ENCODE measurements around the gene PCDH12. TPM values are rescaled to one million over a fixed set of nuclear protein-coding genes. Genes with fewer than 3 reads are reported as not detected.
"Not testable (repeated sequence)": the region's sequence is repeated elsewhere in the genome, so short reads cannot be mapped to it uniquely, and the experiment has no call there.

The PCDH12 gene
- total RNA-seq, 2 donors from 2014 or later, result not detected

DNA sequence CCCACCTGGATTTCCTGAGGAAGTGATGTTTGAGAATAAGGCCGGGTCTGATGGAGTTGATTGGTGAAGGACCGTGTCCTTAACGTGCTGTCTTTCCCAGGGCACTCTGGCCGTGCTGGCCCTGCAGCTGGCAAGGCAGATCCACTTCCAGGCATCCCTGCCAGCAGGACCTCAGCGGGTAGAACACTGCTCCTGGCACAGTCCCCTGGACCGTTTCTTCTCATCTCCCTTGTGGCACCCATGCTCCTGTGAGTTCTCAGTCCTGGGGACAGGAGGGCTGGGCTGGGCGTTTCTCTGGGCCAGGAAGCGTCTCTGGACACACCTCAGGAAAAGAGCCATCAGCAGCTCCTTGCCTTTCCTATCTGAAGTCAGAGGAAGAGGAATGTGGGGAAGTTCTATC, 30.0 kb downstream of the PCDH12 start:
- Mint-ChIP-seq H3K27me3 (ENCODE audit: insufficient read depth) (no peaks in the 10 kb centered on the region), H3K36me3 (ENCODE audit: low read depth) (peaks cover 67% of the 10 kb centered on the region), H3K27ac (no peak overlapping the region), H3K4me1 (peaks cover 12% of the 10 kb centered on the region), H3K9me3 (no peaks in the 10 kb centered on the region), H3K4me3 (no peak overlapping the region)
- H3K9ac ChIP-seq (ENCODE audit: extremely low read depth, low read length, poor library complexity, severe bottlenecking), result no peak overlapping the region
- no peaks in the 10 kb centered on the region for H3K27me3 ChIP-seq (ENCODE audit: control insufficient read depth, insufficient read depth, low read length, poor library complexity, severe bottlenecking)
- H3K27ac ChIP-seq (ENCODE audit: low read depth, low read length), result no peak overlapping the region
- H3K4me3 ChIP-seq (ENCODE audit: low read length), result no peak overlapping the region
- peaks cover 8% of the 10 kb centered on the region for H3K4me1 ChIP-seq (ENCODE audit: control insufficient read depth, insufficient read depth, low read length)
- DNase-seq, result no peak
- H3K36me3 ChIP-seq (ENCODE audit: control insufficient read depth, insufficient read depth, low read length), result peaks cover 65% of the 10 kb centered on the region
- H3K9me3 ChIP-seq (ENCODE audit: control insufficient read depth, low read length), result no peaks in the 10 kb centered on the region
- TF ChIP-seq, protein P1, sequence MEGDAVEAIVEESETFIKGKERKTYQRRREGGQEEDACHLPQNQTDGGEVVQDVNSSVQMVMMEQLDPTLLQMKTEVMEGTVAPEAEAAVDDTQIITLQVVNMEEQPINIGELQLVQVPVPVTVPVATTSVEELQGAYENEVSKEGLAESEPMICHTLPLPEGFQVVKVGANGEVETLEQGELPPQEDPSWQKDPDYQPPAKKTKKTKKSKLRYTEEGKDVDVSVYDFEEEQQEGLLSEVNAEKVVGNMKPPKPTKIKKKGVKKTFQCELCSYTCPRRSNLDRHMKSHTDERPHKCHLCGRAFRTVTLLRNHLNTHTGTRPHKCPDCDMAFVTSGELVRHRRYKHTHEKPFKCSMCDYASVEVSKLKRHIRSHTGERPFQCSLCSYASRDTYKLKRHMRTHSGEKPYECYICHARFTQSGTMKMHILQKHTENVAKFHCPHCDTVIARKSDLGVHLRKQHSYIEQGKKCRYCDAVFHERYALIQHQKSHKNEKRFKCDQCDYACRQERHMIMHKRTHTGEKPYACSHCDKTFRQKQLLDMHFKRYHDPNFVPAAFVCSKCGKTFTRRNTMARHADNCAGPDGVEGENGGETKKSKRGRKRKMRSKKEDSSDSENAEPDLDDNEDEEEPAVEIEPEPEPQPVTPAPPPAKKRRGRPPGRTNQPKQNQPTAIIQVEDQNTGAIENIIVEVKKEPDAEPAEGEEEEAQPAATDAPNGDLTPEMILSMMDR (conservative IDR thresholded peaks at IDR 0.05), result no peak
- 93 to 95% methylated on average over 7 to 8 of the region's 8 CpGs for WGBS, 2 experiments (ENCODE audit: insufficient coverage in 1 of 2, insufficient read length in 1 of 2)

DNA sequence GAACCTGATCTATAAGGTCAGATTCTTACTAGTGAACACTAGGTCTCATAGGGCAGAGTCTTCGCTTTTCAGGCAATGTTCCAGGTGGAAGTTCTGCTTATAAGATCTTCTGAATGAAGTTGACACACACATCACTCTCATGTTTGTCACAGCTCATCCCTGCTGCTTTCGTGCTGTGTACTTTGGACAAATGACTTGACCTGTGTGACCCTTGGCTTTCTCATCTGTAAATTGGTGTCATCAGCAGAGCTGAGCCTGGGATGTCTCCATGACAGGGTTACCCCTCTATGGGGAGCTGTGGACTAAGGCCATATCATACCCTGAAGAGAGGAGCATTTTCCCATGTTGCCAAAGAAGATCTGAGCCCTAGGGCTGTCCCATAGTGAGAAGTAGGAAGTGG, 31.6 kb downstream of the PCDH12 start:
- no peaks in the 10 kb centered on the region for H3K9me3 ChIP-seq (ENCODE audit: control insufficient read depth, low read length)
- peaks cover 8% of the 10 kb centered on the region for H3K4me1 ChIP-seq (ENCODE audit: control insufficient read depth, insufficient read depth, low read length)
- H3K27ac Mint-ChIP-seq, result no peak overlapping the region
- TF ChIP-seq, protein P1 (conservative IDR thresholded peaks at IDR 0.05), result no peak
- no peaks in the 10 kb centered on the region for H3K9me3 Mint-ChIP-seq
- H3K4me3 ChIP-seq (ENCODE audit: low read length), result no peak overlapping the region
- no peaks in the 10 kb centered on the region for H3K27me3 Mint-ChIP-seq (ENCODE audit: insufficient read depth)
- H3K9ac ChIP-seq (ENCODE audit: extremely low read depth, low read length, poor library complexity, severe bottlenecking), result no peak overlapping the region
- no peak for DNase-seq
- no peak overlapping the region for H3K27ac ChIP-seq (ENCODE audit: low read depth, low read length)
- H3K4me3 Mint-ChIP-seq, result no peak overlapping the region
- H3K4me1 Mint-ChIP-seq, result peaks cover 14% of the 10 kb centered on the region
- peaks cover 52% of the 10 kb centered on the region for H3K36me3 ChIP-seq (ENCODE audit: control insufficient read depth, insufficient read depth, low read length)
- WGBS, 2 experiments (ENCODE audit: insufficient coverage in 1 of 2, insufficient read length in 1 of 2), result 95 to 96% methylated on average over 2 of the region's 2 CpGs
- no peaks in the 10 kb centered on the region for H3K27me3 ChIP-seq (ENCODE audit: control insufficient read depth, insufficient read depth, low read length, poor library complexity, severe bottlenecking)
- peaks cover 57% of the 10 kb centered on the region for H3K36me3 Mint-ChIP-seq (ENCODE audit: low read depth)

DNA sequence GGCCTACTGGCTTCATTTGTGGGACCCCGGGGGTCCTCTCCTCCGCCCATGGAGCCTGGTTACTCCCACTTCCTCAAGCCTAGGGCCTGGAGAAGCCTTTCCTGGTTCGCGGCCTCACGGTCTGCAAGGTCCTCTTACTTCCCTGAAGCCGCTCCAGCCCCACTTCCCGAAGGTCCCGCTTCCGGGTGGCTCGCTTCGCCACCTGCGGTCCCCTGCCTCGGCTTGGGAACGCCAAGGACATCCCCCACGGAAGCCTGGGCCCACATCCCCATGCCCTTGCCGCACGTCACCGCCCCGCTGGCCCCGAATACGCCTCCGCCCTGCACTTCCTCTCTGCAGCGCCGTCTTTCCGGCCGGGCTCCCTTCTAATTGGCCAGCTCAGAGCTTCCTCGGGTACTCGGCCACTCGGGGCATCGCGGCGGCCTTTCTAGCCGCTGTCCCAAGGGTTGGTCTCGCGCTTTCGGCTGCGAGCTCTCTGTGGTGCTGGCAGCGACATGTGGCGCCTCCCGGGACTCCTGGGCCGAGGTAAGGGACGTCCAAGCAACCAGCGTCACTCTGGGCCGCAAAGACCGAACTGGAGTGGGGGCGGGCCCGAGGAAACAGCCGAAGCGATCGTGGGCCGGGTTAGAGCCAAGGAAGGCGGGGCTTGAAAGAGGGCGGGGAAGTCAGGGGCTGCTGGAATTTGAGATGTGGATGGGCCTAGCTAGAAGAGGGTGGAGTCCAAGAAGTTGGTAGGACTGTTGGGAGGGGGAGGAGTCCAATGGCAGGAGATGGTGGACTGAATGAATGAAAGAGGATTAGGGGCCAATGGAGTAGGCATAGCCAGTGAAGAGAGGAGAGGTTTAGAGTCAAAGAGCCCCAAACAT, 34.3 kb downstream of the PCDH12 start, which contains the start of gene DELE1:
Gene DELE1 (plus strand): TSS at position 424 of the 866 bp plus-strand sequence. CDS start 71 bp downstream, at position 495.
- Mint-ChIP-seq H3K27me3 (ENCODE audit: insufficient read depth) (no peaks in the 10 kb centered on the region), H3K4me3 (peak within 1 kb of the TSS; percentile 89), H3K9me3 (no peaks in the 10 kb centered on the region), H3K27ac (peak within 1 kb of the TSS; percentile 97), H3K36me3 (ENCODE audit: low read depth) (peaks cover 35% of the 10 kb centered on the region), H3K4me1 (peaks cover 6% of the 10 kb centered on the region)
- peaks cover 34% of the 10 kb centered on the region for H3K36me3 ChIP-seq (ENCODE audit: control insufficient read depth, insufficient read depth, low read length)
- H3K4me3 ChIP-seq (ENCODE audit: low read length), result peak within 1 kb of the TSS; percentile 97
- TF ChIP-seq, protein P1 (conservative IDR thresholded peaks at IDR 0.05), result no peak
- H3K4me1 ChIP-seq (ENCODE audit: control insufficient read depth, insufficient read depth, low read length), result no peaks in the 10 kb centered on the region
- no peaks in the 10 kb centered on the region for H3K9me3 ChIP-seq (ENCODE audit: control insufficient read depth, low read length)
- 0 to 1% methylated on average over 28 to 53 of the region's 53 CpGs for WGBS, 2 experiments (ENCODE audit: insufficient coverage in 1 of 2, insufficient read length in 1 of 2)
- DNase-seq, result peak; percentile 97
- peak within 1 kb of the TSS; percentile 78 for H3K9ac ChIP-seq (ENCODE audit: extremely low read depth, low read length, poor library complexity, severe bottlenecking)
- peak within 1 kb of the TSS; percentile 88 for H3K27ac ChIP-seq (ENCODE audit: low read depth, low read length)
- H3K27me3 ChIP-seq (ENCODE audit: control insufficient read depth, insufficient read depth, low read length, poor library complexity, severe bottlenecking), result no peaks in the 10 kb centered on the region

DNA sequence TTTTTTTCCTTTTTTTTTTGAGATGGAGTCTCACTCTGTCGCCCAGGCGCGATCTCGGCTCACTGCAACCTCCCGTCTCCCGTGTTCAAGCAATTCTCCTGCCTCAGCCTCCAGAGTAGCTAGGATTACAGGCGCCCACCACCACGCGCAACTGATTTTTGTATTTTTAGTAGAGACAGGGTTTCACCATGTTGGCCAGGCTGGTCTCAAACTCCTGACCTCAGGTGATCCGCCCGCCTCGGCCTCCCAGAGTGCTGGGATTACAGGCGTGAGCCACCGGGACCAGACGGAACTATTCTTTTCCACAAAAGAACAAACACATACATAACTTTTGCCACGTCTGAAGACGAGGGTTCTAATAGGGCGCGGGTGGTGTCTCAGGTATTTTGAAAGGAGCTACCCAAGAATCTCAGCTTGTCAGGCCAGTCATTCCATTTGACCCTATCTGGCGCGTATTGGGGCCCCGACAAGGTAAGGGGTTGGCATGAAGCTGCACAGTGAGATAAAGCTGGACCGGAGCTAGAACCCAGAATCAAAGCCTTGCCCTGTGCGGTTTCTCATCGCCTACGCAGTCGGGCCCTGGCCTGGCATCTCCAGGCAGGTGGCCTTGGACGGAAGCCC, 35.1 kb downstream of the PCDH12 start:
- Histone ChIP-seq H3K36me3 (ENCODE audit: control insufficient read depth, insufficient read depth, low read length) (peaks cover 26% of the 10 kb centered on the region), H3K27ac (ENCODE audit: low read depth, low read length) (peak overlapping the region; percentile 88), H3K4me3 (ENCODE audit: low read length) (peak overlapping the region; percentile 97), H3K9ac (ENCODE audit: extremely low read depth, low read length, poor library complexity, severe bottlenecking) (peak overlapping the region; percentile 78)
- H3K4me3 Mint-ChIP-seq, result peak overlapping the region; percentile 89
- not testable (repeated sequence) for DNase-seq; H3K27me3 ChIP-seq (ENCODE audit: control insufficient read depth, insufficient read depth, low read length, poor library complexity, severe bottlenecking); H3K9me3 ChIP-seq (ENCODE audit: control insufficient read depth, low read length); H3K9me3 Mint-ChIP-seq; H3K27me3 Mint-ChIP-seq (ENCODE audit: insufficient read depth); H3K4me1 Mint-ChIP-seq; H3K4me1 ChIP-seq (ENCODE audit: control insufficient read depth, insufficient read depth, low read length)
- H3K27ac Mint-ChIP-seq, result peak overlapping the region; percentile 80
- H3K36me3 Mint-ChIP-seq (ENCODE audit: low read depth), result peaks cover 28% of the 10 kb centered on the region
- 69 to 71% methylated on average over 21 to 28 of the region's 28 CpGs for WGBS, 2 experiments (ENCODE audit: insufficient coverage in 1 of 2, insufficient read length in 1 of 2)
